Mammary epithelial cell (primary cell): ENCODE measurements around the gene RBM15B.

Experiments
- CTCF ChIP-seq, 2 donors: IDR thresholded peaks in 1 of 2; conservative IDR thresholded peaks in 1 of 2; 2 replicates each; pipeline ENCODE4 v1.5.1; 2011 to 2012; ENCODE audit warnings: inconsistent platforms in 2 of 2, low read length in 2 of 2, mild to moderate bottlenecking in 2 of 2, control low read depth in 1 of 2, low read depth in 1 of 2; ENCODE audit not compliant: insufficient read depth in 1 of 2; ENCODE audit errors: extremely low read depth in 1 of 2
- EZH2 ChIP-seq: IDR thresholded peaks from 2 replicates; pipeline ENCODE4 v1.6.1; 2012; ENCODE audit warnings: low read length, inconsistent platforms, borderline replicate concordance

GRCh38 chr3:51355891-51356578 is 35.0 kb upstream of the RBM15B start:
- TF ChIP-seq CTCF (conservative IDR thresholded peaks at IDR 0.05 in 1 of 2, IDR thresholded peaks at IDR 0.05 in 1 of 2; ENCODE audit: extremely low read depth in 1 of 2, insufficient read depth in 1 of 2, low read depth in 1 of 2, low read length in 2 of 2) (no peak), EZH2 (no peak)
